Activated CD4-positive, alpha-beta T cell treated with anti-CD3 and anti-CD28 coated beads, Interleukin-2, amount 50 U/mL, for 48 hours (primary cell): ENCODE results near the gene ME3.
A peak's percentile ranks its signal among the peaks of the same experiment; 100 is the strongest.
"Not testable (repeated sequence)": the region's sequence is repeated elsewhere in the genome, so short reads cannot be mapped to it uniquely, and the experiment has no call there.

Experiments
- DNase-seq, 2 experiments: peaks; one replicate each; pipeline ENCODE4 v3.0.0-alpha.2; 2020

The ME3 gene

GRCh38 chr11:86453290-86454030, 219.0 kb downstream of the ME3 start:
- DNase-seq, result no peak

GRCh38 chr11:86449993-86450629, 222.3 kb downstream of the ME3 start:
- no peak for DNase-seq

- peak in 1 of 2 experiments; percentile 39 for DNase-seq
These were observed 224.5 kb downstream of the ME3 start for GRCh38 chr11:86447763-86448480.

- DNase-seq, result no peak
These were observed 225.5 kb downstream of the ME3 start for GRCh38 chr11:86446924-86447285.

GRCh38 chr11:86446163-86446923, 226.1 kb downstream of the ME3 start:
- no peak for DNase-seq

- no peak for DNase-seq
These were observed 227.4 kb downstream of the ME3 start for GRCh38 chr11:86444981-86445380.

GRCh38 chr11:86443415-86443814, 229.0 kb downstream of the ME3 start:
- DNase-seq, result no peak

- DNase-seq, result no peak
These were observed 229.6 kb downstream of the ME3 start for GRCh38 chr11:86442827-86443226.

- peak in 1 of 2 experiments; percentile 38 for DNase-seq
These were observed 230.0 kb downstream of the ME3 start for GRCh38 chr11:86442420-86442819.

- DNase-seq, result no peak
These were observed 231.6 kb downstream of the ME3 start for GRCh38 chr11:86440843-86441242.

GRCh38 chr11:86440305-86440716, 232.1 kb downstream of the ME3 start:
- no peak for DNase-seq

GRCh38 chr11:86438685-86439084, 233.7 kb downstream of the ME3 start:
- no peak for DNase-seq

GRCh38 chr11:86435711-86436110, 236.7 kb downstream of the ME3 start:
- no peak for DNase-seq

- DNase-seq, result not testable (repeated sequence)
These were observed 238.9 kb downstream of the ME3 start for GRCh38 chr11:86433361-86434095.

- no peak for DNase-seq
These were observed 241.2 kb downstream of the ME3 start for GRCh38 chr11:86431258-86431657.

- no peak for DNase-seq
These were observed 245.0 kb downstream of the ME3 start for GRCh38 chr11:86427441-86427840.

- not testable (repeated sequence) for DNase-seq
These were observed 248.9 kb downstream of the ME3 start for GRCh38 chr11:86423488-86423887.

GRCh38 chr11:86422371-86422770, 250.0 kb downstream of the ME3 start:
- no peak for DNase-seq

GRCh38 chr11:86421946-86422345, 250.5 kb downstream of the ME3 start:
- no peak for DNase-seq

- DNase-seq, result no peak
These were observed 253.5 kb downstream of the ME3 start for GRCh38 chr11:86418917-86419316.

- DNase-seq, result no peak
These were observed 253.9 kb downstream of the ME3 start for GRCh38 chr11:86418513-86418912.

- no peak for DNase-seq
These were observed 254.3 kb downstream of the ME3 start for GRCh38 chr11:86418106-86418505.
